ENCODE measurements around the gene SH3D19. TPM values are rescaled to one million over a fixed set of nuclear protein-coding genes. Genes with fewer than 3 reads are reported as not detected.

Gene SH3D19
- total RNA-seq, 1 donor from 2014 or later: 50.2 TPM

DNA sequence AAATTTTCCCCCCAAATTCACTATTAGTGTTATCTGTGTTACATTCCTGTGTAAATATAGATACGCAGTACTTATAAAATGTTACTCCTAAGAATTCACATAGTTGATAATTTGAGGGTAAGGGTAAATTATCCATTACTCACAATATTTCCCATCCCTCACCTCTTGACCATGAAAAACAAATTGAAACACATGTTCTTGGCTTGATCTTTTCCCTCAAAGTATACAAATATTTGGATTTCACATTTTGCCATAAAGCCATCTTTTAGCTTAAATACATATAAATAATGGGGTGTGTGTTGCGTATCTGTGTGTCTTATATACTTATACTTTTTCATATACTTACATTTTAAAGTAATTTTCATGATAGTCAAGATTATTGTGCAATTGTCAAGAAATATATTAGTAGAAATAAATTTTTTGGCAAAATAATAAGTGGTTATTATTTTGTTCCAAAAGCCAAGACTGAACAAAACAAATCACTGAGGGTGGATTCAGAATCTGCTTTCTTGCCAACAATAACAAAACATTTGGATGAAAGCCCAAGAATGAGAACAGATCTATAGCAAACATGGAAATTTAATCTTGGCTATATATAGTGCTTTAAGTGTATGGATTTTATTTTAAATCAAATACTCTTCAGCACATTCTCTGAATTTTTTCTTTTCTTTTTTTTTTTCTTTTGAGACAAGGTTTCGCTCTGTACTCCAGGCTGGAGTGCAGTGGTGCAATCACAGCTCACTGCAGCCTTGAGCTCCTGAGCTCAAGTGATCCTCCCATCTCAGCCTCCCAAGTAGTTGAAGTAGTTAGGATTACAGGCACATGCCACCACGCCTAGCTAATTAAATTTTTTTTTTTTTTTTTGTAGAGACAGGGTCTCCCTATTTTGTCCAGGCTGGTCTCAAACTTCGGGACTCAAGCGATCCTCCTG lies 97.0 kb downstream of the SH3D19 start:
- peak; percentile 83 for DNase-seq

DNA sequence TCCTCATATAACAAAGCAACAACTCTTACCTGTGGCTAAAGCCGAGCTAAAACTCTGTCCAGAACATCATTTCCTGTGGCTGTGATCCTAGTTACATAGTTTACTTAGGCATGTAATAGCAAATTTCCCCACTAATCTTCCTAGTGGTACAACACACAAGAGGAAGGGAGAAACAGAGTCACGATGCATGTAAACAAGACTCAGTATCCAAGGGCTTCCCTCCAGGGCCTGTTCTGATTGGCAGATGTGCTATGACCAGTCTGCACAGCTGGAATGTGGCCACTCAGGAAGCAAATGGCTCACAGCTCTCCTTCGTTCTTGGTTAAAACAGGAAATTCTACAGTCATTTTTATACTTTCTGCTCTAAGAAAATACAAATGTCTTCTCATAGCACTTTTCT lies 97.7 kb downstream of the SH3D19 start:
- DNase-seq: peak; percentile 99

DNA sequence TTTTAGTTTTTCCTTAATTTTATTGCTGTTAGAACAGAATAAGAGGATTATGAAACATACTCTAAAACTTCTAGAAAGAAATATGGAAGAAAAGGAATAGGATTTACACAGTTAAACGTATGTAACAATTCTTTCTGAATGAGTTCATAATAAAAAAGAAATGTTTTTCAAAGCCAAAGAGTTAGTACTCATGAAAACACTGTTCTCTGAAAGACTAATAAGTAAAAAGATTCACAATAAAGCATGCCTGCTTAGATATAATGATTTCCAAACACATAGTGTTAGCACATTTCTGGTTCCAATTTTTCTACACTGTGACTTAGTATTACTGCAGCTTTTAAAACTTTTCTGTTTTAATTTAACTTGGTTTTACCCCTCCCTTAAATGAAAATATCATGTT lies 98.2 kb downstream of the SH3D19 start:
- no peak for DNase-seq

DNA sequence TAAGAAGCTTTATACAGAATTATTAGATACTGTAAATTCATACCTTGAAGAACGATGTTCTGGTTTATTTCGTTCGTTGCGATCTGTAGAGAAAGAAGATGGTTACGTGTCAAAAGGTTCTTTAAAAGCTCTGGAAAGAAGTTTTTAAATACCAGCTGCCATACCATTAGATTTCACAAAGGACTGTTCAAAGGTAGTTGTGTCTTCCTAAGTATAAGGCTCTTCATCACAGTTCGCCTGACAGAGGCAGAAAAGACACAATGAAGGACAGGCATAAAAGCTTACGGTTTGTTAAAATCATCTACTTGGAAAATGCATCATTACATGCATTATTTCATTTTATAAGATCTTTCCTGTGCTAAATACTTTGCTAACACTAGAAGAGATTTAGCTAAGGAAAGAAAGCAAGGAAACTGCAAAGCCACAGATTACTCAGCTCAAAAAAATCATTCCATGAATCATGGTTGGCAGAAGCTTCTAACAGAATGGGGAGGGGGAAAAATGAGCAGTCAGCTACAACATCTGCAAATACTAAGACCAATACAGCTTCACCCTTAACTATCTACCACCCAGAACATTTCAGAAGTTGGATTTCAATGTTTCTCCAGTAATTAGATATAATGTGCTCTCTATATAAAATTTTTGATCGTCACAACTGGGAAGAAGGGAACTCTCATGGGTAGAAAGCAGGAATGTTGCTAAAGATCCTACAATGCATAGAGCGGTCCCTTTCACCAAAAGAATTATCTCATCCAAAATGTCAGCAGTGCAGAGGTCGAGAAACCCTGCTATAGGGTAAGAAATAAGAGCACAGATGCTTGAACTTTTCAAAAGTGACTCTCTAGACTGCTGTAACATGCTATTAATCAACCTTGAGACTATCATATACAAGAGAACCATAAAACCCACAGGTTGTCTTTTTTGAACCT lies 99.1 kb downstream of the SH3D19 start:
- DNase-seq: peak; percentile 90

DNA sequence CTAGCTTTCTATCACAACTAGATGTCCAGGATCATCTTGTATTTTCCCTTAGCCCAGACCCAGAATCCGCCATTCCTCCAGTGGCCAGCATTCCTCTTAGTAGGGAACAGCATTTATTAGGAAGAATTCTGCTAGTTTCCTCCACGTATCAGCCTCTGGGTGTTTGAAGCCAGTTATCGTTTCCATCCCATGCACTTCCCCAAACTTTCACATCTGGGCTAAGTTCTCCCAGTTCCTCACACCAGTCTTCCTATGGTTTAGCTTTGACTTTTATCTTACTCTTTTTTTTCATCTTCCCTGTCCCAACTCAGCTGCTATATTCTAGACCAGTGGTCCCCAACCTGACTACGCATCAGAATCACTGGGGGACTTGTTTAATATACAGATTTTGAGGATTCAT lies 101.9 kb downstream of the SH3D19 start:
- DNase-seq: no peak

DNA sequence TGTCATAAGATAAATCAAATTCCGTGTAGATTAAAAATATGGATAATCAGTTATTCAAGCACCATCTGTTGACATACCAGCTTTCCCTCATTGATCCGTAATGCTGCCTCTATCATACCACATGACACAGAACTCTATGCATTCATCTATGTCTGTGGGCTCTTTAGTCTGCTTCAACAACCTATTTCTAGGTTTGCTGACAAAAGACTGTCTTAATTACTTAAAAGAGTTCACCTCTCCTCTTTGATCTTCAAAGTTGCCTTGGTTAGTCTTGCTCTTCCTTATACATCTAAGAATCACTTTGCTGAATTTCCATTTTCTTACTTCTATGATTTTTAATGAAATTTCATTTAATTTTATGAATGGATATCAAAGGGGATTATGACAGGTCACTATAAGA lies 105.5 kb downstream of the SH3D19 start:
- no peak for DNase-seq

DNA sequence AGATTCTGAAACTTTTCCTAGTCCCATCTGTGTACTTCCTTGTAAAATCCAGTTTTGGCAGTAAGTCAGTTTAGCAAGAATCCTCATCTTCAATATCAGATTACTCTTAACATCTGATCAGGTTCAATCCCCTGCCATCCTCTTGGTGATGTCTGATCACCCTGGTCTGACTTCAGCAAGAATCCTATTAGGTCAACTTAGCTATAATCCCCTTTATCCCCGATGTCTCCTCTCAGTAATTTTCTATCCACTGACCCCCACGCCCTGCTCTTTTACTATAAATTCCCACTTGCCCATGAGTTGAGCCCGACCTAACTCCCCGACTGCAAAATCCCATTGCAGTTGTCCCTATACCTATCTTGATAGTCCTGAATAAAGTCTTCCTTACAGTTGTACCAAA lies 106.3 kb downstream of the SH3D19 start:
- no peak for DNase-seq

DNA sequence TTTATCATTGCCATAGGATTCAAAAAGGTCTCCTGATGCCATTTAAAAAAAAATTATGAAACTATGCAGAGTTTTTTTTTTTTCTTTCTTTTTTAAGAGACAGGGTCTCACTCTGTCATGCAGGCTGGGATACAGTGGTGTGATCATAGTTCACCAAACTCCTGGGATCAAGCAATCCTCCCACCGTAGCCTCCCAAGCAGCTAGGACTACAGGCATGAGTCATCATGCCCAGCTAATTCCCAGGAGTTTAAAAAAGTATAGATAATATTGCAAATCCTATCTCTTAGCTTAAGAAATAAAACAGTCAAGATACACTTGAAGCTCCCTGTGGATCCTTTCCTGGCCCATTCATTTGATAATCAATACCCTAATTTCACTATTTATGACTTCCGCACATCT lies 107.1 kb downstream of the SH3D19 start:
- peak; percentile 43 for DNase-seq

DNA sequence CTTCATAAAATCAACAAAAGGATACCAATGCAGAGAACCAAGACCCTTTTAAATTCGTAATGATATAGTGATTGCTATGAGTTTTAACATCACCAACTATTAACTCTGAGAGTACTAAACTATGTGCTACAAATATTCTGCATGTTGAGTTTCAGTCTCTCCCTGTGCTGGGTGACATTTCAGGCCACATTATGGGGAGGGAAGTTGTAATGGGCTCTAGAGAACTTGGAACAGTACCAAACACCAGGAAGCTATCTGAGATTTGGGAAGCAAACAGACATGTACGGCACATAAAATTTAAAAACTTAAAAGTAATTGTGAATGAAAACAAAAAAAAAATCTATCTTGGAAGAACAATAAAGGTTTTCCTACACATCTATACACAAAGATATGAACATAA lies 108.1 kb downstream of the SH3D19 start:
- DNase-seq: no peak

DNA sequence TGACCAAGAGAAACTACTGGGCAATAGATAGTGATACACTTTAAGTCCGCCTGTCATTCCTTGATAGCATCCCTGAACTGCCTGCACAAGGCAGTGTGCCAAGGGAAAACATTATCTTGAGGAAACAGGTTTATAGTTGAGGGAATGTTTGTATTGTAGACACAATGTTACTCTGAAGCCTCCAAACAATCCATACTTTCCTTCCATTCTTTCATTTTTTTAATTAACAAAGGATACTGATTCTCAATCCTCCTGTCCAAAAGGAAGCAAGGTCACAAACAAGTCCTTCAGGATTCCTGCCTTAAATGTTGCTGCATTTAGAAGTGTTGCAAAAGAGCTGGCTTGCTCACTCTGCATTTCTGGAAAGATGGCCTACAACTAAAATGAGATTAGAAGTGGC lies 110.1 kb downstream of the SH3D19 start:
- peak; percentile 91 for DNase-seq

DNA sequence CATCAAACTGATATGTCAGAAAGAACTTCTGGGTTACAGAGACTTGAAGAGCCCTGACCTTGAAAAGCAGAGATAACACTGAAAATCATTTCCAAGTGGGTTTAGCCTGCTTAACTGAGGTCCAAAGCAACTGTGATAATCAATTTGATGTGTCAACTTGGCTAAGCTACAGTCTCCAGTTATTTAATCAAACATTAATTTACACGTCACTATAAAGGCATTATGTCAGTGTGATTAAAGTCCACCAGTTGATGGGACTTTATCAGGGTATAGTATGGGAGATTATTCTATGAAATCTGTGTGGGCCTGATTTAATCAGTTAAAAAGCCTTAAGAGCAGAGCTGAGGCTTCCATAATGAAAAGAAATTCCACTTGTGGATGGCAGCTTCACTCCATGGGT lies 117.5 kb downstream of the SH3D19 start:
- DNase-seq: no peak

DNA sequence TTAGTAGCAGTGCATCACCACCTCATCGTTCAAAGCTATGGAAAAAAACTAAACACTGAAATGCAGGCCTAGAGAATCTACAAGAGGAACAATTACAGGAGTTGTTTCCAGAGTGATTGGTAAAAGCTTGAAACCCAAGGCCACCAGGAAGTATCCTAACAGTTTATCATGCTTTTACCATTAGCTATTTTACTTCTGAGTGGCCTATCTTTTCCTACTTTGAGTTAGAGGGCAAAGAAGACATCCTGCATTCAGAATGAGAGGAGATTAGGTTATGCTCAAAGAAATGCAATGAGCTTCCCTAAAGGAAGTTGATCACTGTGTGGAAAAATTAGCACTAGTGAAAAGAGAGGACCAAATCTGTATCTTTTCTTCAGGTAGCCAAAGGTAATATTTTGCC lies 118.2 kb downstream of the SH3D19 start:
- DNase-seq: peak; percentile 48

DNA sequence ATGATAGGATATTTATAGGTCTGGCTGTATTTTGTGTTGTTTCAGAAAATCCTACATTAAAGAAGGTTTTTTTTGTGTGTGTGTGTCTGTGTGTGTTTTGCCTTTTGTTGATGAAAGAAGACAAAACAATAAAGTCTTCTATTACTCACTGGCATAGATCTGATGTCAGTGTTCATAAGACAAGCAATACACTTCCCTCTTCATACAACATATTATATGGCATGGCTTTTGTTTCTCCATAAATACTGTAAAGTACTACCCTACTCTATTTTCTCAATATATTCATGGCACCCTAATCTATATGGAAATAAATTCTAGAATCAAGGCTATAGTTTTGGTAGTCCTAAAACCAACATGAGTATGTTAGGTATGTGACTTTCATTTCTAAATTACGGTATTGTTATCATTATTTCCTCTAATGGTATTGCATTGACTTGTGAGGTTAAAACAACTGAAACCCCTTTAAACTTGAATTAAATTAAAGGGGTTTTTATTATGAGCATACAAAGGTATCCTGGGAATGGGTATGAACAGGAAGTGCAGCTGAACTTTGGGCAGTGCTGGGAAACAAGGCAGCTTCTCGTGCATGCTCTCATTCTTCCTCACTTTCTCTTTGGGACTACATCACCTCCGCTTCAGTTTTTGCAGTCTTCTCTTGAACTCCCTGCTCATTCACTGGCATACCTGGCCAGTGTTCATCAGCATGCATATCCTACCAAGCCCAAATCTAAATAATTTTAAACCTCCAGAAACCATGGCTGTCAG lies 119.0 kb downstream of the SH3D19 start:
- DNase-seq: peak; percentile 58

DNA sequence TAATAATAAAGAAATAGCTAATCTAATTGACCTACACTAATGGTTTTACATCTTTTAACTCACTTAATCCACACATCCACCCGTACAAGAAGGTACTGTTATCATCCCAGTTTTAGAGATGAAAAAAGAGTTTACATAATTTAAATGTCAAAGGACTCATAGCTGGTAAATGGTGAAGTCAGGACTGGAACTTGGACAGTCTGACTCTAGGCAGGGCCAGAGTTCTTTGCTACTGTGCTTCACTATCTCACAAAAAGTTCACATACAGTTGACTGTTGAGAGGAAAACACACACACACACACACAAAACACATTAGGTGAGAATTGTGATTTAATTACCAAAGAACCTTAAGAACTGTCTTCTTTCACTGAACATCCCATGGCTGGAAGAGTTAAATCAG lies 119.7 kb downstream of the SH3D19 start:
- peak; percentile 27 for DNase-seq

DNA sequence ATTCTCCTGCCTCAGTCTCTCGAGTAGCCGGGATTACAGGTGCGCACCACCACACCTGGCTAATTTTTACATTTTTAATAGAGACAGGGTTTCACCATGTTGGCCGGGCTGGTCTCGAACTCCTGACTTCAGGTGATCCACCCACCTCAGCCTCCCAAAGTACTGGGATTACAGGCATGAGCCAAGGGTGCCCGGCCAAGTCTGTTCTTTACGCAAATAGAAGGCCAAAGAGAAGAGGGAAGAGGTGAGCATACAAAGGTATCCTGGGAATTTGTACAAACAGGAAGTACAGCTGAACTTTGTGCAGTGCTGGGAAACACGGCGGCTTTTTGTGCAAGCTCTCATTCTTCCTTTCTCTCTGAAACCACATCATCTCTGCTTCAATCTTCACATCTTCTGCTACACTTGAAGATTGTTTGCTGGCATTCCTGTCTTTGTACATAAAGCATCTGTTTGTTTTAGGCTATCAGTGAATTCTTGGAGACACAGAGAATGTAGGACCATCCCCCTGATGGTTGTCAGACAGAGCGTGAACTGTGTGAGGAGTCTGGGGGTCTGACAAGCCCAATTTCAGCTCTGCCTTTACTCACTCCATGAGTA lies 120.4 kb downstream of the SH3D19 start:
- DNase-seq: peak; percentile 36

DNA sequence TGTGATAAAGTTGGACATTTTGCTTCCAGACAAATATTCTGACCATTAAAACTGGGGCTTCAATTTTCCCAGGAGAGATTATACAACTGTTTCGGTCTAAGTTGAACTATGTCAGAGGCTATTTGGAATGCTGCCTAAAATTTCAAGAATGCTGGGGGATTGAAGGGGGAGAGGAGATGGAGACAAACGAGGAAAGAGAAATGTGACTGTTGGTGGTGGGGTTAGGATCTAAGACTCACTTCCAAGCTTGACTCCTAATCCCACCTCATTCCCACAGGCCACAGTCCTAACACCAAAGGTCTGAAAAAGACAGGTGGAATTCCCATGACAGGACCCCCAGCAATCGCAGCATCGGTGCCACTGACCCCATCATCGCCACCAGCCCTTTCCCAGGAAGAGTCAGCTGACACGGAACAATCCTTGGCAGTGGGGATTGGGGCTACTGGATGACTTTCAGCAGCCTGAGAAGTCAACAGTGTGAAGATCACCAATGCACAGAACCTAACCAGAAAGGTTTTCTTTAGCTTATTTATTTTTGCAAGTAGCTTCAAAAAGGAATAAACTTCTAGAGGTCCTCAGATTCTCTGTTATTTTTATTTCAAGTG lies 122.5 kb downstream of the SH3D19 start:
- DNase-seq: peak; percentile 47

DNA sequence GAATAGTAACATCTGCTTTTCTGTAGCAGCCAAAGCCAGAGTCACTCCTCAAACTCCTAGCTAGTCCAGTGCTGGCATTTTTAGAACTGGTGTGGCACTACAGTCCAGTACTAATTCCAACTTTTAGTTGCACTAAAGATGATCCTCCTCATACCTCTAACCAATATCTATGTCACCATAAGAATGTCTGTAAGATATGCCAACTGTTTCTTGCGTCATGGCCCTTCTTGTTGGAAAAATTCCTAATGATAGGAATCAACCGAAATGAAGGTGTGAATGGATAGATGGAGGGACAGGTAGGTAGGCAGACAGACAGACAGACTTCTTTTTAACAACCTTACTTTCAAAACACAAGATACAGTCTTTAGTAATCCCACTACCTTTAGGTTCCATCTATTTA lies 123.0 kb downstream of the SH3D19 start:
- DNase-seq: no peak

DNA sequence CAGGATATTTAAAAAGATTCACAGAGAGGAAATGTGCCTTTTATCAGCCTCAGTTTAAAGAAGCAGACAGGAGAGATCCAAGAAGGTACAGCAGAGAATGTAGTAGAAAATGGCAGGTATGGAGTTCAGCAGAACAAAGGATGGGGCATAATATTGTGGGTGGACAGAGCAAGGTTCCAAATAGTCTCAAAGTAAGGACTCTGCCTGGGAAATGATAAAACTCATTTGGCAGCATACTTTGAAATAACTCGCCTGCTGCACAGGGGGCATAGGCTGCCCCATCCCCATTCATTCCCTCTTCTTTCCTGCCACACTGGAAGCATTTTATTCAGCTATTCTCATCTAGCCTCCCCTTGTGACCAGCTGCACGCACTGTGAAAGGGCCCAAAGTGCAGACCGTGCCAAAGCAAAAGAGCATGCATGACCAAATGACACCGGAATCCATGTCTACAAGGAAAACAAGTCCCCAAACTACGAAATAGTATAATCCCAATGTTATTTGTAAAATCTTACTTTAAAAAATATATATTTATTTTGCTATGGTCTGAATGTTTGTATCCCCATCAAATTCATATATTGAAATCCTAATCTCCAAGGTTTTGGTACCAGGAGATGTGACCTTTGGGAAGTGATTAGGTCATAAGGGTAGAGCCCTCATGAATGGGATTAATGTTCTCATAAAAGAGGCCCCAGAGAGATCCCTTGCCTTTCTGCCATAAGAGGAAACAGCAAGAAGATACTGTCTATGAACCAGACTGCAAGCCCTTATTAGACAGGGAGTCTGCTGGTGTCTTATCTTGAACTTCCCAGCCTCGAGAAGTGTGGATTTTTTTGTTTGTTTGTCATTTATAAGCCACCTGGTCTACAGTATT lies 125.8 kb downstream of the SH3D19 start:
- no peak for DNase-seq

DNA sequence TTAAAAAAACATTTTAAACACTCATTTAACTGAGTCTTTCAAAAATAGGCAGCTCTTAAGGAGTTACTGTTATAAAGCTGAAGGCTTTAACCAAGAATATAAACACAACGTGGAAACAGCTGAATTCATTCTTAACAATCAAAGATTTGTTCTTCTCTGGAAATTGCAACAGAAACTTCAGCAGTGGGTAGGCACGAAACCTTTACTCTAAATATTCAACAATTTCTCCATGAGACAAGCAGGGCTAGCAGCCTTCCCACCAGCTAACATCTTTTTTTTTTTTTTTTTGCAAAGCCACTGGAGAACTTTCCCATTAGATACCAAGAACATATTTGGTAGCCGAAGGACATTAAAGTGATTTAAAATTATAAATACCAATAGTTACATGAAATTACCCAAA lies 126.7 kb downstream of the SH3D19 start:
- DNase-seq: no peak

DNA sequence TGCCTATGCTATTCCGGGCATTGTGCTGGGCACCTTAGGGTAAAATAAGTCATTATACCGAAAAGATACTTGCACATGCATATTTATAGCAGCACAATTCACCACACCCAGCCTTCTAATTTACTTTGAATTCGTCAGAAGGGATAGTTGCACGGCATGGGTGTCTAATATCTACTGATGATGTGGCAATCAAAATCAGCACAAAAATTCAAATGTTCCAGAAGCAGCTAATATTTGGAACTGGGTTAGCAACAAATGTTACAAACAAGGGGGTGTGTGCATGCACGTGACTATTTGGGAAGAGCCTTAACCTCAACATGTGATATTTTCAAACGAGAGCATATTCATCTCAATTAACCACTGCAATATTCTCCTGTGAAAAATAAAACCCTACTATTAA lies 128.2 kb downstream of the SH3D19 start:
- no peak for DNase-seq

DNA sequence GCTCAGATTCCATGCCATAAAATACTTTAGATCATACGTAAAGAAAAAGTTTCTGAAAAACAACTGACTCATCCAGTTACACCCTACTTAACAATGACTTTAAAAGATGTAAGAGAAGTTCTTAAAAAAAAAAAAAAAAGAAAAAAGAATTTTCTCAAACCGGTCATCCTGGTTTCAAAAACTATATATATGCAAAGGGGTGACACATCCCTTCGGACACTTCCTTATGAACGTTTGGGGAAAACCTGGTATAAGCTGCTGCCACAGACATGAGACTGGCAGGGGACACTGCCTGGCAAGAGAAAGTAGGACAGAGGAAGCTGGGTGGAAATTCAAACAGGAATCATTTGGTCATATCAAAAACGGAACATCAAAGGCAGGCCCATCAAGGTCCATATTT lies 129.6 kb downstream of the SH3D19 start:
- DNase-seq: peak; percentile 85
